GM19397 (cell line): ENCODE results near the gene GRM7.

ENCODE experiments used
- ATAC-seq: cut with Tn5 transposase; IDR thresholded peaks from one replicate; pipeline ENCODE4 v1.9.1; 2021; ENCODE audit warnings: mild to moderate bottlenecking, moderate library complexity; ENCODE audit not compliant: unreplicated experiment

The GRM7 gene

GRCh38 chr3:7630925-7631324 lies 770.0 kb downstream of the GRM7 start:
- ATAC-seq = no peak

- no peak for ATAC-seq
Measured at GRCh38 chr3:7632305-7632704, 771.4 kb downstream of the GRM7 start.

GRCh38 chr3:7637694-7638093 lies 776.8 kb downstream of the GRM7 start:
- ATAC-seq = no peak

GRCh38 chr3:7638103-7638502 lies 777.2 kb downstream of the GRM7 start:
- ATAC-seq = no peak

GRCh38 chr3:7640787-7641186 lies 779.9 kb downstream of the GRM7 start:
- ATAC-seq = no peak

- no peak for ATAC-seq
Measured at GRCh38 chr3:7646851-7647250, 785.9 kb downstream of the GRM7 start.

- ATAC-seq = no peak
Measured at GRCh38 chr3:7650466-7650865, 789.6 kb downstream of the GRM7 start.

GRCh38 chr3:7651274-7651673 lies 790.4 kb downstream of the GRM7 start:
- ATAC-seq = no peak

- ATAC-seq = no peak
Measured at GRCh38 chr3:7657214-7658112, 796.5 kb downstream of the GRM7 start.

- no peak for ATAC-seq
Measured at GRCh38 chr3:7658294-7658693, 797.4 kb downstream of the GRM7 start.

GRCh38 chr3:7659079-7659478 lies 798.2 kb downstream of the GRM7 start:
- ATAC-seq = no peak

GRCh38 chr3:7663771-7664170 lies 802.9 kb downstream of the GRM7 start:
- ATAC-seq = no peak

- no peak for ATAC-seq
Measured at GRCh38 chr3:7667774-7668173, 806.9 kb downstream of the GRM7 start.

GRCh38 chr3:7669641-7670040 lies 808.7 kb downstream of the GRM7 start:
- ATAC-seq = no peak

- ATAC-seq = no peak
Measured at GRCh38 chr3:7678521-7678920, 817.6 kb downstream of the GRM7 start.

- ATAC-seq = no peak
Measured at GRCh38 chr3:7682822-7683229, 821.9 kb downstream of the GRM7 start.

- ATAC-seq = no peak
Measured at GRCh38 chr3:7683426-7683825, 822.5 kb downstream of the GRM7 start.

- no peak for ATAC-seq
Measured at GRCh38 chr3:7684182-7684715, 823.3 kb downstream of the GRM7 start.

- no peak for ATAC-seq
Measured at GRCh38 chr3:7687428-7688147, 826.7 kb downstream of the GRM7 start.

GRCh38 chr3:7692866-7693265 lies 832.0 kb downstream of the GRM7 start:
- ATAC-seq = no peak

GRCh38 chr3:7693976-7694375 lies 833.1 kb downstream of the GRM7 start:
- no peak for ATAC-seq

- no peak for ATAC-seq
Measured at GRCh38 chr3:7695049-7695448, 834.1 kb downstream of the GRM7 start.
